Psoas muscle (tissue), 8 donors: ENCODE results near the gene PHACTR4. TPM values are rescaled to one million over a fixed set of nuclear protein-coding genes. Genes with fewer than 3 reads are reported as not detected.

Experiments
- ATAC-seq, 4 donors: fragments of 200-7000 bp; cut with Tn5 transposase; one replicate each; pipeline ENCODE4 v1.9.1; 2020; ENCODE audit warnings: moderate library complexity in 3 of 4, mild to moderate bottlenecking in 2 of 4
- DNase-seq, 2 donors: peaks; one replicate each; pipeline ENCODE4 v3.0.0-alpha.2; 2020
- H3K27ac ChIP-seq: fragments of 200-600 bp; one replicate; pipeline ENCODE4 v1.8.0; 2022
- H3K27me3 ChIP-seq, 3 donors: fragments of 200-600 bp in 1 of 3; one replicate each; pipeline versions ENCODE4 v1.6.1 to v1.8.0; 2013 to 2022; ENCODE audit warnings: low read length in 2 of 3, mild to moderate bottlenecking in 2 of 3, moderate library complexity in 1 of 3; ENCODE audit not compliant: insufficient read depth in 3 of 3
- H3K36me3 ChIP-seq, 2 donors: fragments of 200-600 bp in 1 of 2; one replicate each; pipeline versions ENCODE4 v1.6.1 to v1.8.0; 2013 to 2022; ENCODE audit warnings: low read depth in 1 of 2, mild to moderate bottlenecking in 1 of 2, moderate library complexity in 1 of 2; ENCODE audit not compliant: insufficient read depth in 1 of 2
- H3K4me1 ChIP-seq: fragments of 200-600 bp; one replicate; pipeline ENCODE4 v1.8.0; 2022
- H3K4me3 ChIP-seq: fragments of 200-600 bp; one replicate; pipeline ENCODE4 v1.8.0; 2022; ENCODE audit warnings: mild to moderate bottlenecking
- H3K9me3 ChIP-seq: fragments of 200-600 bp; one replicate; pipeline ENCODE4 v1.8.0; 2022
- WGBS, 3 donors: extraction: QIAGEN DNeasy Blood & Tissue Kit; methylation state at CpG; one replicate each; pipeline versions ENCODE4 v1.1.6 to v1.1.7; 2013; 5-methylcytosine and 5-hydroxymethylcytosine counted together
- intact Hi-C, 2 donors: fragments of 100-400 bp; cut with DNase I; formaldehyde crosslinking; loops; one replicate each; pipeline versions ENCODE4 v1.11.0 to v1.14.2; 2022
- polyA plus RNA-seq, 3 donors: library from polyadenylated mRNA; stranded (reverse); fragments of 200-250 nt; gene quantifications; one replicate each; pipeline ENCODE4 v1.2.3, GENCODE V29; 2013
- total RNA-seq, 4 donors: library from RNA; stranded (reverse); fragmentation: NEBNext Ultra II Directional in 2 of 4; extraction: Animal tissue kit (Norgen Biotek cat#: 25700) in 2 of 4; gene quantifications; one replicate each; pipeline versions ENCODE4 v1.2.1 to v1.2.4, GENCODE V29; 2021 to 2023
- TF ChIP-seq, protein P1 (sequence below): fragments of 200-600 bp; IDR thresholded peaks from one replicate; pipeline ENCODE4 v1.8.0; 2022; ENCODE audit warnings: antibody characterized with exemption
- donor health status: healthy with polysubstance abuse.
- donor health status: DM: no; HTN: no; CAD: no; lungs with moderate emphysema.
- donor health status: Bipolar disorder and iron deficiency.
- donor health status: healthy.
- donor health status: DM: yes; HTN: yes; CAD: no.
- donor health status: DM: no; HTN: no; CAD: no.
- donor health status: DM: no; HTN: no; CAD: no.
- donor health status: DM: yes; HTN: yes; CAD: no.

PHACTR4 gene
- total and polyA plus RNA-seq, 7 donors, result 11.7 to 41.8 (median 25.1) TPM

DNA sequence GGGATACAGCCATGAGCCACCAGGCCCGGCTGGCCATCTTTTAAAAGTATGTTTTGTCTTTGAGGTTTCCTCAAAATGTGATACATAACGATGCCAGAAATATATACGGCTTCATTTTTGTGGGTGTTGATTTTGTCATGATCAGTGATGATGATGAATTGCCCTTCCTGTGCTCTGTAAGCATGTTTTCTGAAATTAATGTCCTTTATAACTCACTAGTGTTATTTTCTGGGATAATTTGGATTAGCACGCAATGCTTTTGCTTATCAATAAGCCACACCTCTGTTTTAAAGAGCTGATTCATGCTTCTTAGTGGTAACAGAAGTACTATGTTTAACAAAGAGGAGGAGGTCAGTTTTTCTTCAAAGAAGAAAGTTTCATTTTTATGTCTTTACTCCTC lies 25.6 kb downstream of the PHACTR4 start:
- H3K9me3 ChIP-seq, result no peaks in the 10 kb centered on the region
- H3K27ac ChIP-seq, result no peak overlapping the region
- peaks cover 0 to 18% of the 10 kb centered on the region in 2 donors for H3K36me3 ChIP-seq
- H3K4me1 ChIP-seq, result no peaks in the 10 kb centered on the region
- TF ChIP-seq, protein P1, sequence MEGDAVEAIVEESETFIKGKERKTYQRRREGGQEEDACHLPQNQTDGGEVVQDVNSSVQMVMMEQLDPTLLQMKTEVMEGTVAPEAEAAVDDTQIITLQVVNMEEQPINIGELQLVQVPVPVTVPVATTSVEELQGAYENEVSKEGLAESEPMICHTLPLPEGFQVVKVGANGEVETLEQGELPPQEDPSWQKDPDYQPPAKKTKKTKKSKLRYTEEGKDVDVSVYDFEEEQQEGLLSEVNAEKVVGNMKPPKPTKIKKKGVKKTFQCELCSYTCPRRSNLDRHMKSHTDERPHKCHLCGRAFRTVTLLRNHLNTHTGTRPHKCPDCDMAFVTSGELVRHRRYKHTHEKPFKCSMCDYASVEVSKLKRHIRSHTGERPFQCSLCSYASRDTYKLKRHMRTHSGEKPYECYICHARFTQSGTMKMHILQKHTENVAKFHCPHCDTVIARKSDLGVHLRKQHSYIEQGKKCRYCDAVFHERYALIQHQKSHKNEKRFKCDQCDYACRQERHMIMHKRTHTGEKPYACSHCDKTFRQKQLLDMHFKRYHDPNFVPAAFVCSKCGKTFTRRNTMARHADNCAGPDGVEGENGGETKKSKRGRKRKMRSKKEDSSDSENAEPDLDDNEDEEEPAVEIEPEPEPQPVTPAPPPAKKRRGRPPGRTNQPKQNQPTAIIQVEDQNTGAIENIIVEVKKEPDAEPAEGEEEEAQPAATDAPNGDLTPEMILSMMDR, result no peak
- ATAC-seq, result no peak
- intact Hi-C loops, result no loop called here
- DNase-seq, result no peak
- H3K4me3 ChIP-seq, result no peak overlapping the region
- H3K27me3 ChIP-seq, result no peaks in the 10 kb centered on the region
- 79 to 84% (median 83%) methylated on average over 4 of the region's 4 CpGs for WGBS, 3 donors

DNA sequence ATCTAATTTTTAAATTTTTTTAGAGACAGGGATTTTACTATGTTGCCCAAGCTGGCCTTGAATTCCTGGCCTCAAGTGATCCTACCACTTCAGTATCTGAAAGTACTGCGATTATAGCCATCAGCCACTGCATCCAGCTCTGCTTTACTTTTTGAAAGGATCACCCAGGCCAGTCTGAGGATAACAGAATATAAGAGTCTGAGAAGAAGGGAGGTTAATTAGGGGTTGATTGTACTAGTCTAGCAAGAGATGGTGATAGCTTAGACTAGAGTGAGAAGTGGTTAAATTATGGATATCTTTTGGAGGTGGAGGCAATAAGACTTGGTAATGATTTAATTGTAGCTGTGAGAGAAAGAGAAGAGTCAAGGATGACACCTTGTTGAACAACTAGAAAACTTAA lies 32.2 kb downstream of the PHACTR4 start:
- Histone ChIP-seq H3K9me3 (no peaks in the 10 kb centered on the region), H3K27ac (no peak overlapping the region), H3K27me3 (no peaks in the 10 kb centered on the region), H3K4me1 (no peaks in the 10 kb centered on the region), H3K36me3 (peaks cover 0 to 10% of the 10 kb centered on the region in 2 donors), H3K4me3 (no peak overlapping the region)
- TF ChIP-seq, protein P1, result no peak
- 91 to 97% (median 92%) methylated on average over 1 of the region's 1 CpG for WGBS, 3 donors
- DNase-seq (no peak), ATAC-seq (no peak)
- intact Hi-C loops, result loop anchor here in 1 of 2 donors (10.0 kb wide), 1 partner anchor 53 kb away; no protein-coding TSS in a partner anchor

DNA sequence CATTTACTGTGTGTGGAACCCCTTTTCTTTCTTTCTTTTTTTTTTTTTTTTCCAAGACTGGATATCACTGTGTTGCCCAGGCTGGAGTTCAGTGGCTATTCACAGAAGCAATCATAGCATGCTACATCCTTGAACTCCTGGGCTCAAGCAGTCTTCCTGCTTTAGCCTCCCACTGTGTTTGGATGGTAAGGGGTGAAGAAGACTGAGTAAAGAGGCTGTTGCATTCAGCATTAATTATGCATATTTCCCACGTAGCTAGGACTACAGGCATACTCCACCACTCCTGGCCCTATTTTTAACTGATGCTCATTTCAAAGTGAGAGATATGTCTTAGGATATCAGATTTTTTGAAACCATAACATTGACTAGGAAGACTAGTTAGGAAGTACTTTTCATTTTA lies 39.5 kb downstream of the PHACTR4 start:
- Histone ChIP-seq H3K4me3 (no peak overlapping the region), H3K4me1 (peaks cover 3% of the 10 kb centered on the region), H3K27me3 (no peaks in the 10 kb centered on the region), H3K9me3 (no peaks in the 10 kb centered on the region), H3K27ac (no peak overlapping the region), H3K36me3 (peaks cover 0 to 16% of the 10 kb centered on the region in 2 donors)
- intact Hi-C loops, result loop anchor here (5.0 to 10.0 kb wide), 3 partner anchors 46 to 193 kb away; no protein-coding TSS in a partner anchor
- ATAC-seq (no peak), DNase-seq (no peak)
- WGBS, 3 donors, result 81 to 92% (median 85%) methylated on average over 1 of the region's 1 CpG
- TF ChIP-seq, protein P1, result no peak

DNA sequence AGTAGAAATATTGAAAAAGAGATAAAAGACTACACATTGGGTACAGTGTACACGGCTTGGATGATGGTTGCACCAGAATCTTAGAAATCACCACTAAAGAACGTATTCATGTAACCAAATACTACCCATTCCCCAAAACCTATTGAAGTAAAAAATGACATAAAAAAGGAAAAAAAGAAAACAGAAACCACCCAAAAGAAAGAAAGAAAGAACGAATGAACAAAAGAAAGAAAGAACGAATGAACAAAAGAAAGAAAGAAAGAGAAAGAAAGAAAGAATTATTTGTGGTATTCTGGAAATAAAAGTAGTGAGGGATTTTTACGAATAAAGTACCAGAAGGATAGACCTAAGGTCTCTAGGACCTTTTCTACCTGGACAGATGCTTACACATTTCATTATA lies 42.1 kb downstream of the PHACTR4 start:
- WGBS, 3 donors, result 89 to 92% (median 90%) methylated on average over 5 of the region's 5 CpGs
- Histone ChIP-seq H3K36me3 (peaks cover 0 to 16% of the 10 kb centered on the region in 2 donors), H3K27me3 (no peaks in the 10 kb centered on the region), H3K9me3 (no peaks in the 10 kb centered on the region), H3K27ac (no peak overlapping the region), H3K4me1 (peaks cover 10% of the 10 kb centered on the region), H3K4me3 (no peak overlapping the region)
- DNase-seq (no peak), ATAC-seq (no peak)
- intact Hi-C loops, result no loop called here
- TF ChIP-seq, protein P1, result no peak

DNA sequence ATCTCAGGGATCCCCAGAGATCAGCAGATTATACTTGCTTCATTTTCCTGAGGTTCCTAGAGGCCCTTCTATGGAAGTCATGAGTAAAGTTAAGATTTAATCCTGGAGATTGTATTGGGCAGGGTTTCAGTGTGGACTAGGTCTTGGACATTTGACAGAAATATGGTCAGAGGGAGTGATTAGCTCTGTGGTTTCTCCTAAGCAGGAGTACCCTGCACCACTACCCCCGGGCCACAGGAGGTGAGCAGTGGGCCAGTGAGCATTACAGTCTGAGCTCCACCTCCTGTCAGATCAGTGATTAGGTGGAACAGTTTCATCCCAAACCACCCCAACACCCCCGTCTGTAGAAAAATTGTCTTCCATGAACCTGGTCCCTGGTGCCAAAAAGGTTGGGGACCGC lies 43.2 kb downstream of the PHACTR4 start:
- TF ChIP-seq, protein P1, result no peak
- no peak overlapping the region for H3K27ac ChIP-seq
- H3K36me3 ChIP-seq, result peaks cover 0 to 14% of the 10 kb centered on the region in 2 donors
- no peaks in the 10 kb centered on the region for H3K27me3 ChIP-seq
- ATAC-seq (no peak), DNase-seq (no peak)
- H3K4me3 ChIP-seq, result no peak overlapping the region
- H3K4me1 ChIP-seq, result peaks cover 21% of the 10 kb centered on the region
- intact Hi-C loops, result no loop called here
- H3K9me3 ChIP-seq, result no peaks in the 10 kb centered on the region
- WGBS, 3 donors, result 87 to 88% (median 87%) methylated on average over 3 of the region's 3 CpGs
